Natural killer cell treated with Interleukin-12 subunit alpha and Interleukin-12 subunit beta and Interleukin-15 and Interleukin-18, amount 100 ng/mL, for 72 hours (primary cell): ENCODE results near the gene STK25. TPM values are rescaled to one million over a fixed set of nuclear protein-coding genes. Genes with fewer than 3 reads are reported as not detected.

Experiments
- ATAC-seq, 2 donors: fragments of 150-1000 bp; cut with Tn5 transposase in 1 of 2; sonication (Bioruptor Pico), chemical (Tn5 transposase) in 1 of 2; 2 replicates each; pipeline ENCODE4 v1.10.0; 2021
- DNase-seq: peaks from one replicate; pipeline ENCODE4 v3.0.0; 2022; ENCODE audit warnings: low spot score
- H3K27ac Mint-ChIP-seq, 2 donors: 1 replicate in 1 of 2; 2 replicates in 1 of 2; pipeline ENCODE4 v1.8.0; 2022; ENCODE audit warnings: mixed read lengths in 2 of 2, mild to moderate bottlenecking in 1 of 2, moderate library complexity in 1 of 2
- H3K27me3 Mint-ChIP-seq, 2 donors: 1 replicate in 1 of 2; 2 replicates in 1 of 2; pipeline ENCODE4 v1.8.0; 2022; ENCODE audit warnings: mixed read lengths in 2 of 2
- H3K36me3 Mint-ChIP-seq: one replicate; pipeline ENCODE4 v1.8.0; 2022; ENCODE audit warnings: mixed read lengths
- H3K4me1 Mint-ChIP-seq, 2 donors: 1 replicate in 1 of 2; 2 replicates in 1 of 2; pipeline ENCODE4 v1.8.0; 2022; ENCODE audit warnings: low read depth in 2 of 2, mixed read lengths in 2 of 2, mild to moderate bottlenecking in 1 of 2
- H3K4me3 Mint-ChIP-seq: one replicate; pipeline ENCODE4 v1.8.0; 2022; ENCODE audit warnings: mixed read lengths
- H3K9me3 Mint-ChIP-seq: 2 replicates; pipeline ENCODE4 v1.8.0; 2022; ENCODE audit warnings: mixed read lengths
- total RNA-seq, 2 donors: library from RNA; stranded (reverse); gene quantifications; one replicate each; pipeline ENCODE4 v1.2.3, GENCODE V29; 2022

STK25 gene
- total RNA-seq, 2 donors from 2014 or later = 110 to 169 TPM

DNA sequence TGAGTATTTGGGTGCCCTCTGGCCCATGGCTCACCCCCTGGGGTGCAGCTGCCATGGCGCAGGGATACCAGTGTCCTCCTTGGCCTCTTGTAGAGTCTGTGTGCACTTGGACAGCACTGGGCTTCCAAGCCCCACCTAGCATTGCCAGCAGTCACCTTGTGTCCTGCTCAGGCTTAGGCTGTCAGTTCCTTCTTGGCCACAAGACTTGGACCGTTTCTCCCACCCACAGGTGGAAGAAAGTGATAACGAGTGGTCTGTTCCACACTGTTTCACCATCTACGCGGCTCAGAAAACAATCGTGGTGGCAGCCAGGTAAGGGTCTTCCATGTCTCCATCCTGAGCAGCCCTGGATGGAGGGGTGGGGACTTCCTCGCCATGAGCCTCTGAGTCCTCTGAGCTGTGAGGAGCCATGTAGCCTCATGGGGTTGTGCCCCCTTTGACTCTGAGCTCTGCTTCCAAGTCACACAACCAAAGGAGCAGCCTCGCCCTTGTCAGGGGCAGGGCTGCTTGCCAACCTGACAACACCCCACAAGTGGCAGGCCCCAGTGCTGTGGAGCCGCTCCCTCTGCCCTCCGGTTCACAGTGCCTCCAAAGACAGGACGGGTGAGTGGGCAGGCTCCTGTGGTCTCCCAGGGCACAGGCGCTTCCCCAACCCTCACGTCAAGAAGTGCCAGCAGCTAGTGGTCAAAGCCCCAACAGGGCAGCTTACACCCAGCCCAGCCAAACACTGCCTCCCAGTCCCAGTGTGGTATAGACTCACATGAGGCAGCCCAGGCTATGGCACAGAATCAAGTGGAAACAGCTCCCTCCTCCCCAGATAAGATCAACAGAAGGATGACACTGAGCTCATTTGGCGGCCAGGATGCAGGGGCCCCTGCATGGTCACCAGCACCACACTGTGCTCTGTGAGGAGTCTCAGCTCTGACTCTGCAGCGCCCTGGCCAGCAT lies 18.4 kb downstream of the STK25 start:
- ATAC-seq (no peak), DNase-seq (no peak)
- no peaks in the 10 kb centered on the region for H3K9me3 Mint-ChIP-seq
- no peak overlapping the region for H3K4me3 Mint-ChIP-seq
- no peaks in the 10 kb centered on the region for H3K27me3 Mint-ChIP-seq
- H3K36me3 Mint-ChIP-seq = no peaks in the 10 kb centered on the region
- no peak overlapping the region for H3K27ac Mint-ChIP-seq
- no peaks in the 10 kb centered on the region for H3K4me1 Mint-ChIP-seq

DNA sequence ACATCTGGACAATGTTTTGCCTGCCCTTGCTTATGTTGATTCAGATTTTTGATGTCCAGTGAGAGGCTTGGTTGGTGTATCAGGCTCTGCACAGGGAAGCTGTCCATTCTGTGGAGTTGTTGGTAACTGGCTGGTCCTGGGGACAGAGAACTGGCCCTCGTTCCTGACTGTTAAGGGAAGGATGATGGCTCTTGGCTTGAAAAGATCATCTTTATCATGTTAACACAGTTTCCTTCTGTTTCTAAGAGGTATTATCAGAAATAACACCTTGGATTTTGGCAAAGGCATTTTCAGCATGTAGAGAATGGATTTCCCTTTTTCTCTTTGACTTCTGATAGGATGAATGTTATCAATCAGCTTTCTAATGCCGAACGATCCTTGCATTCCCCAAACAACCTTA lies 19.3 kb downstream of the STK25 start:
- H3K27me3 Mint-ChIP-seq = no peaks in the 10 kb centered on the region
- H3K36me3 Mint-ChIP-seq = no peaks in the 10 kb centered on the region
- DNase-seq (no peak), ATAC-seq (no peak)
- no peaks in the 10 kb centered on the region for H3K9me3 Mint-ChIP-seq
- H3K4me3 Mint-ChIP-seq = no peak overlapping the region
- H3K4me1 Mint-ChIP-seq = no peaks in the 10 kb centered on the region
- no peak overlapping the region for H3K27ac Mint-ChIP-seq

DNA sequence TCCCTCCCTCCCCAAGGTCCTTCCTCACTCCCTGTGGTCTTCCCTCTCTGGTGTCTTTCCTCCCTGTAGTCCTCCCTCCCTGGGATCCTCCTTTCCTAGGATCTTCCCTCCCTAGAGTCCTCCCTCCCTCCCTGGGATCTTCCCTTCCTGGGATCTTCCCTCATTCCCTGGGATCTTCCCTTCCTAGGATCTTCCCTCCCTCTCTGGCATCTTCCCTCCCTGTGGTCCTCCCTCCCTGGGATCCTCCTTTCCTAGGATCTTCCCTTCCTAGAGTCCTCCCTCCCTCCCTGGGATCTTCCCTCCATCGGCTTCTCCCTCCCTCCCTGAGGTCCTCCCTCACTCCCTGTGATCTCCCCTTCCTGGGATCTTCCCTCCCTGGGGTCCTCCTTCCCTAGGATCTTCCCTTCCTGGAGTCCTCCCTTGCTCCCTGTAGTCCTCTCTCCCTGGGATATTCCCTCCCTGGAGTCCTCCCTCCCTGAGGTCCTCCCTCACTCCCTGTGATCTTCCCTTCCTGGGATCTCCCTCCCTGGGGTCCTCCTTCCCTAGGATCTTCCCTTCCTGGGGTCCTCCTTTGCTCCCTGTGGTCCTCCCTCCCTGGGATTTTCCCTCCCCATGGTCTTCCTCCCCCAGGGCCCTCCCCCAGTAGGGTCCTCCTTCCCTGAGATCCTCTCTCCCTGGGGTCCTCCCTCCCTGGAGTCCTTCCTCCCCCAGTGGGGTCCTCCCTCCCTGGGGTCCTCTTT lies 23.0 kb downstream of the STK25 start:
- Mint-ChIP-seq H3K36me3 (no peaks in the 10 kb centered on the region), H3K27ac (no peak overlapping the region), H3K4me1 (no peaks in the 10 kb centered on the region), H3K9me3 (no peaks in the 10 kb centered on the region), H3K4me3 (no peak overlapping the region), H3K27me3 (no peaks in the 10 kb centered on the region)
- DNase-seq (no peak), ATAC-seq (no peak)

DNA sequence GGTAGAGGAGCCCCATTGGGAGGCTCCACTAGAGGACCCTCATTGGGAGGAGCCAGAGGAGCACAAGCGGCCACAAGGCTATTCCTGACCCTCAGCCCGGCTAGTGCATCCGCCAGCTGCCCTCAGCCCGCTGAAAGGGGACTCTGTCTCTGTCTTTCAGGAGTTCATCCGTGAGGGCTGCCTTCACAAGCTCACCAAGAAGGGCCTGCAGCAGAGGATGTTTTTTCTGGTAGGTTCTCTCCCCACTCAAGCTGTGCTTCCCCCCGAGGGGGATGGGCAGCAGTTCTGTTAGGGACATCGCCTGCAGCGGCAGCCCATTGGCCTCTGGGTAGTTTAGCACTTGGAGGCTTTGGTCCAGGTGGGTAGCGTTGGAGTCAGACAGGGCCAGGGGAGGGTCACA lies 25.1 kb downstream of the STK25 start:
- no peaks in the 10 kb centered on the region for H3K9me3 Mint-ChIP-seq
- H3K27ac Mint-ChIP-seq = no peak overlapping the region
- DNase-seq (no peak), ATAC-seq (no peak)
- H3K27me3 Mint-ChIP-seq = no peaks in the 10 kb centered on the region
- no peaks in the 10 kb centered on the region for H3K4me1 Mint-ChIP-seq
- H3K36me3 Mint-ChIP-seq = no peaks in the 10 kb centered on the region
- no peak overlapping the region for H3K4me3 Mint-ChIP-seq

DNA sequence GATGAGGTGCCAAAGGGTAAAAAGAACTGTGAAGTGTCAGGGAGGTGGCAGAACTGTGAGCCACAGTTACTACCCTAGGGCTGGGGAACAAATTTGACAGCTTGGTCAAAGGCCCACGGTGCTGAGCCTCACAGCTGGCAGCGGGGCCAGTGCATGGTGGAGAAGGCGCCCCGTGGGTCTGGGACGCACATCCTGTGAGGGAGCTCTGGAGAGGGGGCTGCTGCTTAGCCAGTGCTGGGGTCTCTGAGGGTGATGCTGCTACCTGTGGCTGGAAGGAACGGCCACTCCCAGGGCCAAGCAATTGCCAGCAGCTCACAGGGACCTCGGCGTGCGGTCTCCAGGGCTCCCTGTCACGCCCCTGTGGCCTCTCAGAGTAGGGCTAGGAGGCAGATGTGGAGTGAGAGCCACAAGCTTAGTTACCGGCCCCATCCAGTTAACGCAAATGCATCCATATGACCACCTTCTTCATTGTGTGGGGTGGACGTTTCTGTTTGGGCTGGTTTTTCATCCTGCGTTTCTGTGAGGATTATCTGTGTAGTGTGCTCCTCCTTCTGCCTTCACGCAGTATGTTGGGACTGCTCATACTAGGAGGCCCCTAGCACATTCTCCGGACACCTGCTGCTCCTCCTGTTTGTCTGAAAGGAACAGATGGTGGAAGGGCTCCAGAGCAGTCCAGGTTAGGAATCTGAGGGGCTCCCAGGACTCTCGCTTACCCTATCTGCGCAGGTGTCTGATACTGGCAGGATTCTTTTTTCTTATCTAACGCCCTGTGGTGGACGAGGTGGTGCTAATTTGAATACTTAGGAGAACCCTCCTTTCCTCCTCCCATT lies 26.0 kb downstream of the STK25 start:
- H3K4me3 Mint-ChIP-seq = no peak overlapping the region
- ATAC-seq (no peak), DNase-seq (no peak)
- H3K27ac Mint-ChIP-seq = no peak overlapping the region
- H3K4me1 Mint-ChIP-seq = no peaks in the 10 kb centered on the region
- no peaks in the 10 kb centered on the region for H3K9me3 Mint-ChIP-seq
- no peaks in the 10 kb centered on the region for H3K36me3 Mint-ChIP-seq
- no peaks in the 10 kb centered on the region for H3K27me3 Mint-ChIP-seq

DNA sequence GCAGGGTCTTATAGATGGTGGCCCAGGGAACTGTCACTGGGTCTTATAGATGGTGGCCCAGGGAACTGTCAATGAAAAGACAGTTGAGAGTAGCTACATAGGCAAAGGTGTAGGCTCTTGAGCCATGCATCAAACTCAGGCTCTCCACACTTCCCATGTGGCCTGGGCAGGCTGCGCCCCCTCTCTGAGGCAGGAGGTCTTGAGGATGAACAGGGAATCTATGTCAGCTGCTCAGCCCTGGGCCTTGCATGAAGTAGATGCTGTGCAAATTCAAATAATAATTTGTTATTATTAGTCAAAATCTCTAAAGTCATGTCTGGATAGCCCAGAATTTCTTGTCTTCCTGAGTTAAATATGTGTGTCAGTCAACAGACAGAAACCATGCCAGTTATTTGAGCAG lies 26.7 kb downstream of the STK25 start:
- H3K27ac Mint-ChIP-seq = no peak overlapping the region
- DNase-seq = no peak
- ATAC-seq = no peak
- no peak overlapping the region for H3K4me3 Mint-ChIP-seq
- H3K36me3 Mint-ChIP-seq = no peaks in the 10 kb centered on the region
- no peaks in the 10 kb centered on the region for H3K4me1 Mint-ChIP-seq
- H3K27me3 Mint-ChIP-seq = no peaks in the 10 kb centered on the region
- no peaks in the 10 kb centered on the region for H3K9me3 Mint-ChIP-seq

DNA sequence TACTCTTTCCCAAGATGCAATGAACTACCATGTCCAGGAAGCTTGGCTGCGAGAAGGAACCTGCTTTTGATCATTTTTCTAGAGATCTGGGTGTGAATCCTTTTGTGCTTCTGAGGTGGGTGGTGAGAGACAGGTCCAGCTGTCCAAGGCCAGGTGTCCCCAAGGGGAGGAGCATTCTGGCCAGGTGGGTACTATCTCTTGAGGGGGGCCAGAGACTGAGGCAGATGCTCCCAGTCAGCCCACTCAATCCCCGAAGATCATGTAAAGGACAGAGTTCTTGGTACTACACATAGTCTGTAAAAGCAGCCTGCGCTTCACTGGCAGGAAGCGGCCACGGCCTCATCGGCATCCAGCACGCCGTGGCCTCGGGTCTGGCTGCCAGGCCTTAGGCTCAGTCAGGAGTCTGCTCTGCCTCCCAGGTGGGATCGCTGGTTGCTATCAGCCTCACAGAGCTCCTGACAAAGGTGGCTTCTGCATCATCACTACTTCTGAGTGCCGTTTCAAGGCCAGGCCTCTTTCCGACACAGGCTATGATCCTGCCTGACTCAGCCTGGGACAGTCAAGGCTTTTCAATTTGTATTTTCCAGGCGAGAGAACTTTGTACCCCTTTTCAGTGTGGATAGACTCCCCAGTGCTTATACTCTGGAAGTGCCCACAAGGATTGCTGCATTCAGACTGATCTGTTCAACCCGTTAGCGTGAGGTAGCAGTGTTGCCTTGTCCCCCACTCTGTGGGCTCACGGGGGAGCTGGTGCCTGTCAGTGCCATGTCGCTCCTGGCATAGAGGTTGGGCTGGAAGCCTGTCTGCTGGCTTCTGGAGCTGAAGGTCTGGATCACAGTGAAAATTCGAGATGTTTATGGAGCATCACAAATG lies 29.1 kb downstream of the STK25 start:
- Mint-ChIP-seq H3K36me3 (no peaks in the 10 kb centered on the region), H3K9me3 (no peaks in the 10 kb centered on the region), H3K27me3 (no peaks in the 10 kb centered on the region), H3K27ac (no peak overlapping the region), H3K4me1 (no peaks in the 10 kb centered on the region), H3K4me3 (no peak overlapping the region)
- DNase-seq (peak; percentile 12), ATAC-seq (no peak)

DNA sequence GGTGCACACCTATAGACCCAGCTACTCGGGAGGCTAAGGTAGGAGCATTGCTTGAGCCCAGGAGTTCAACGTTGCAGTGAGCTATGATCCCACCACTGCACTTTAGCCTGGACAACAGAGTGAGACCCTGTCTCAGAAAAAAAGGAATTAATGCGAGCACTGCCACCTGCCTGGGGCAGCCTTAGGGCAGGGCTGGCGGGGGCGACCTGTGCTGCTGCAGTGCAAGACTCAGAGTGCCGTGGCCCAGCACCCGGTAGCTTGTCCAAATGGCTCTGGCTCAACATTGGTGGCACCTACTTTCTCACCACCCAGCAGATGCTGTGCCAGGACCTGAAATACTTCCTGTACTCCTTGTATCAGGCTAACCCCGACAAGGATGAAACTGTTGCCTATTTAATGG lies 30.2 kb downstream of the STK25 start:
- Mint-ChIP-seq H3K4me1 (no peaks in the 10 kb centered on the region), H3K36me3 (no peaks in the 10 kb centered on the region), H3K27ac (no peak overlapping the region), H3K9me3 (no peaks in the 10 kb centered on the region), H3K4me3 (no peak overlapping the region), H3K27me3 (peaks cover 0 to 2% of the 10 kb centered on the region in 2 donors)
- DNase-seq (peak; percentile 41), ATAC-seq (no peak)

DNA sequence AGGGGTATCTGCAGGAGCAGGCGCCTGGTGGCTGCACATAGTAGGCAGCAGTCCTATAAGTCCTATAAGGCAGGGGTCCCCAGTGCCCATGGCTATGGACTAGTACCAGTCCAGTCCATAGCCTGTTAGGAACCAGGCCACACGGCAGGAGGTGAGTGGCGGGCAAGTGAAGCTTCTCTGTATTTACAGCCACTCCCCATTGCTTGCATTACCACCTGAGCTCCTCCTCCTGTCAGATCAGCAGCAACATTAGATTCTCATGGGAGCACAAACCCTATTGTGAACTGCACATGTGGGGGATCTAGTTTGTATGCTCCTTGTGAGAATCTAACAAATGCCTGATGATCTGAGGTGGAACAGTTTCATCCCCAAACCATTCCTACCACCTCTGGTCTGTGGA lies 33.1 kb downstream of the STK25 start:
- peaks cover 9 to 12% of the 10 kb centered on the region in 2 donors for H3K27me3 Mint-ChIP-seq
- H3K27ac Mint-ChIP-seq = no peak overlapping the region
- no peaks in the 10 kb centered on the region for H3K9me3 Mint-ChIP-seq
- H3K4me3 Mint-ChIP-seq = no peak overlapping the region
- no peaks in the 10 kb centered on the region for H3K36me3 Mint-ChIP-seq
- ATAC-seq = no peak
- no peaks in the 10 kb centered on the region for H3K4me1 Mint-ChIP-seq
- DNase-seq = no peak

DNA sequence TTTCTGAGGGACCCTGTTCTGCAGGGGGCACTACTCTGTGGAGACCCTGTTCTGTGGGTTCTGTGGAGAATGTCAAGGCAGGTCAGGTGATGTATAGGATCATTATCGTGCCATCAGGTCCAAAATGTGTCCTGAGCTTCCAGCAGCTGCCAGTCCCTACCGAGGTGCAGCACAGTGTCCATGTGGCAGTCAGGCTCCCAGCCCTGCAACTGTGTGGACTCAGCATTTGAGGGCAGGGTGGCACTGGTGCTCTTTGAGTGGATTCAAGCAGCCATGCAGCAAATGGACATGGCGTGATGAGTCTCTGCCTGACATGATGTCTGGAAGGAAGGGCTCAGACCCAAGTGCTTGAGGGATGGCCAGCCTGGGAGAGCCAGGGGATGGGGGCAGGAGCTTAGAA lies 35.0 kb downstream of the STK25 start:
- peak in 1 of 2 donors; percentile 12 for ATAC-seq
- H3K27me3 Mint-ChIP-seq = peaks cover 9 to 12% of the 10 kb centered on the region in 2 donors
- H3K4me3 Mint-ChIP-seq = no peak overlapping the region
- H3K9me3 Mint-ChIP-seq = no peaks in the 10 kb centered on the region
- no peaks in the 10 kb centered on the region for H3K36me3 Mint-ChIP-seq
- H3K27ac Mint-ChIP-seq = no peak overlapping the region
- DNase-seq = no peak
- H3K4me1 Mint-ChIP-seq = no peaks in the 10 kb centered on the region

DNA sequence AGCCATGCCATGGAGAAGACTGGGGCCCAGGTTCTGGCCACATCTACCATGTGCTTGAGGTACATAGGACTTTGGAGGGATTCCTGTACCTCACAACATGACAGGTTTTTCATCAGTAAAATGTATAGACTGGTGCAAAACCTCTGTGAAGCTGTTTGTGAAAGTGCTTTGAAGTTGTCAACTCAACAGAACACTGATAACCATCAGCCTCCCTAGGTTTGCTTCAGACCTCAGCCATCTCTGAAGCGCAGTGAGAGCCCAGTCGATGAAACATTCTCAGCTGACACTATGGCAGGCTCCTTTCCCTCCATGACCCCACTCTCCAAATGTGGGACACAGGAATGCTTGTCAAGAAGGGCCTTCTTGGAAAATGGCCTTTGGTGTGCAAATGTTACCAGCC lies 38.6 kb downstream of the STK25 start:
- Mint-ChIP-seq H3K36me3 (no peaks in the 10 kb centered on the region), H3K27ac (no peak overlapping the region)

DNA sequence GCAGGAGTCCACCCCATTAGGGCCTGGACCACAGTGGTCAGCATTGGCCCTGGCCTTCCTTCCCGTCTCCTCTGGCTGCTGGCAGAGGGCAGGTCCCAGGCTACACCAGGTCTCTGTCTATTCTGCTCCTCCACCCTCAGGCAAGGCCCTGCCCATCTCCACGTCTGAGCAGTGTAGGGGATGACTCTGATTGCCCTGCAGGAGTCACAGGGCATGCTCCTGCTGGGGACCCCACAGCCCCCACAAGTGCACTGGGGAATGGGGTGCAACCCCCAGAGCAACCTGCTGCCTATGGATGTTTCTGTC lies 40.0 kb downstream of the STK25 start:
- DNase-seq = no peak
- Mint-ChIP-seq H3K36me3 (no peaks in the 10 kb centered on the region), H3K27me3 (peaks cover 9 to 12% of the 10 kb centered on the region in 2 donors), H3K4me3 (no peak overlapping the region), H3K4me1 (no peaks in the 10 kb centered on the region), H3K9me3 (no peaks in the 10 kb centered on the region), H3K27ac (no peak overlapping the region)
- ATAC-seq = no peak

More for the DNA sequence above, 38.6 kb downstream of the STK25 start:
- DNase-seq (no peak), ATAC-seq (no peak)
- H3K9me3 Mint-ChIP-seq = no peaks in the 10 kb centered on the region
- peaks cover 9 to 12% of the 10 kb centered on the region in 2 donors for H3K27me3 Mint-ChIP-seq
- H3K4me3 Mint-ChIP-seq = no peak overlapping the region
- no peaks in the 10 kb centered on the region for H3K4me1 Mint-ChIP-seq

DNA sequence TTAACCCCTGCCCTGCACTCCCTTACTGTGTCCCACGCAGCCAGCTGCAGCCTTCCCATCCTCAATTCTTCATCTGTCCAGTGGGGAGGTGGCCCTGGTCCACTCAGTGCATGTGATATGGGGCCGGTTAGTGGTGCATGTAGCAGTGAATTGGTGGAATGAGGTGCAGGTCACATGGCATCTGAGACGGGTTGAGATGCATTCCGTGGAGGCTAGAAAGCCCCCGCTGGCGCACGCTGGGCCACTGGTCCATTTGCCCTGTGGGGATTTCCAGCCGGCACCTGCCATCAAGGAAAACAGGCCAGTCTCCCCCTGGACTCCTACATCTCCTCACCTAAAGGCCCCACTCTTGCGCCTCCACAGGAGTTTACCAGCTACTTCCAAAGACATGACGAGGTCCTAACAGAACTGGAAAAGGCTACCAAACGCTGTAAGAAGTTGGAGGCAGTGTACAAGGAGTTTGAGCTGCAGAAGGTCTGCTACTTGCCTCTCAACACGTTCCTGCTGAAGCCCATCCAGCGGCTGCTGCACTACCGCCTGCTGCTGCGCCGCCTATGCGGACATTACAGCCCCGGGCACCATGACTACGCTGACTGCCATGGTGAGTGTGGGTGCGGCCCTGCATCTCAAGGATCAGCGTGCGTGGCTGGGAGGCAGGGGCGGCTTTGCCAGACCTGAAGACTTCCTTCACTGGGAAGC lies 40.5 kb downstream of the STK25 start:
- H3K36me3 Mint-ChIP-seq = no peaks in the 10 kb centered on the region
- DNase-seq = no peak
- H3K27me3 Mint-ChIP-seq = peaks cover 8 to 9% of the 10 kb centered on the region in 2 donors
- H3K27ac Mint-ChIP-seq = no peak overlapping the region
- no peaks in the 10 kb centered on the region for H3K4me1 Mint-ChIP-seq
- no peak for ATAC-seq
- no peaks in the 10 kb centered on the region for H3K9me3 Mint-ChIP-seq
- no peak overlapping the region for H3K4me3 Mint-ChIP-seq
